Measurements from ENCODE around the gene TUBGCP4. TPM values are rescaled to one million over a fixed set of nuclear protein-coding genes. Genes with fewer than 3 reads are reported as not detected.

TUBGCP4 gene
- total and polyA plus RNA-seq, 3 donors from 2014 or later, result 13.3 to 20.5 (median 18.0) TPM

DNA sequence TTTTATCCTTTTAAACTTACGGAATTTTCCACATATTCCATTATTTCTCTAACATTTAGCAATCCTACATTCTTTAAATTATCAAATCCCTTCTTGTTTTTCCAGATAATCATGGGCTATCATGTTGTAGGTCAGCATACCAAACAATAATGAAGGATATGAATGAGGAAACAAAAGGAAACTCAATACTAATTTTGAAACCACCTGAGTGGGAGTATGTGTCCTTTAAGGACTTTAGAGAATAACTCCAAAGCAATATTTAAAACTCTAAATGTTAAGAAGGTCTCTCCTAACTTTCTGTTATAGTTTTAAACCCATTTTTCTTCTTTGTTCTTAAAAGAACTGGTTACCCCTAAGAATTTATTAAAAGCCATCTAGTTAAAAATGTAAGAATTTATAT lies 79.1 kb downstream of the TUBGCP4 start:
- Histone ChIP-seq H3K27ac (no peak overlapping the region), H3K4me1 (no peaks in the 10 kb centered on the region), H3K4me3 (no peak overlapping the region), H3K36me3 (ENCODE audit: low read depth, missing control alignments) (no peaks in the 10 kb centered on the region), H3K9me3 (no peaks in the 10 kb centered on the region), H3K27me3 (no peaks in the 10 kb centered on the region)
- intact Hi-C loops (cut with DNase I; ENCODE audit: low total_unique reads), result no loop called here
- no peak for DNase-seq
- 91 to 92% methylated on average over 1 of the region's 1 CpG for WGBS, 2 donors
- TF ChIP-seq, protein P1, sequence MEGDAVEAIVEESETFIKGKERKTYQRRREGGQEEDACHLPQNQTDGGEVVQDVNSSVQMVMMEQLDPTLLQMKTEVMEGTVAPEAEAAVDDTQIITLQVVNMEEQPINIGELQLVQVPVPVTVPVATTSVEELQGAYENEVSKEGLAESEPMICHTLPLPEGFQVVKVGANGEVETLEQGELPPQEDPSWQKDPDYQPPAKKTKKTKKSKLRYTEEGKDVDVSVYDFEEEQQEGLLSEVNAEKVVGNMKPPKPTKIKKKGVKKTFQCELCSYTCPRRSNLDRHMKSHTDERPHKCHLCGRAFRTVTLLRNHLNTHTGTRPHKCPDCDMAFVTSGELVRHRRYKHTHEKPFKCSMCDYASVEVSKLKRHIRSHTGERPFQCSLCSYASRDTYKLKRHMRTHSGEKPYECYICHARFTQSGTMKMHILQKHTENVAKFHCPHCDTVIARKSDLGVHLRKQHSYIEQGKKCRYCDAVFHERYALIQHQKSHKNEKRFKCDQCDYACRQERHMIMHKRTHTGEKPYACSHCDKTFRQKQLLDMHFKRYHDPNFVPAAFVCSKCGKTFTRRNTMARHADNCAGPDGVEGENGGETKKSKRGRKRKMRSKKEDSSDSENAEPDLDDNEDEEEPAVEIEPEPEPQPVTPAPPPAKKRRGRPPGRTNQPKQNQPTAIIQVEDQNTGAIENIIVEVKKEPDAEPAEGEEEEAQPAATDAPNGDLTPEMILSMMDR (IDR thresholded peaks at IDR 0.05), result no peak
- no peak for TF ChIP-seq POLR2A (IDR thresholded peaks at IDR 0.05)

Other genes with a start within 250 kb of the TUBGCP4 start
- 10 to 100 TPM; 22.8 to 29.0 TPM for gene TMEM62, start 237.5 kb upstream of the TUBGCP4 start, total RNA-seq
- gene TMEM62, start 237.5 kb upstream of the TUBGCP4 start, polyA plus RNA-seq (ENCODE audit: insufficient read depth, low read depth, low replicate concordance), result 8.3 TPM
- 10 to 100 TPM; 63.7 to 83.6 TPM for gene CCNDBP1, start 185.7 kb upstream of the TUBGCP4 start, total RNA-seq
- 60.5 TPM for gene CCNDBP1, start 185.7 kb upstream of the TUBGCP4 start, polyA plus RNA-seq (ENCODE audit: insufficient read depth, low read depth, low replicate concordance)
- gene EPB42, start 150.1 kb upstream of the TUBGCP4 start, total RNA-seq, result 1 to 10 TPM; 6.8 to 7.5 TPM
- gene EPB42, start 150.1 kb upstream of the TUBGCP4 start, polyA plus RNA-seq (ENCODE audit: insufficient read depth, low read depth, low replicate concordance), result 3.6 TPM
- 1 to 10 TPM in 1 of 2 donors, under 1 TPM in 1; 0.43 to 2.1 TPM for gene TGM5, start 104.2 kb upstream of the TUBGCP4 start, total RNA-seq
- gene TGM5, start 104.2 kb upstream of the TUBGCP4 start, polyA plus RNA-seq (ENCODE audit: insufficient read depth, low read depth, low replicate concordance), result 0.24 TPM
- gene TGM7, start 68.8 kb upstream of the TUBGCP4 start, total RNA-seq, result under 1 TPM; 0.37 to 0.63 TPM
- gene TGM7, start 68.8 kb upstream of the TUBGCP4 start, polyA plus RNA-seq (ENCODE audit: insufficient read depth, low read depth, low replicate concordance), result 2.0 TPM
- 1 to 10 TPM; 5.2 to 6.4 TPM for gene LCMT2, start 40.5 kb upstream of the TUBGCP4 start, total RNA-seq
- gene LCMT2, start 40.5 kb upstream of the TUBGCP4 start, polyA plus RNA-seq (ENCODE audit: insufficient read depth, low read depth, low replicate concordance), result 9.1 TPM
- gene ZSCAN29, start 58 bp upstream of the TUBGCP4 start, total RNA-seq, result 10 to 100 TPM; 25.3 to 42.8 TPM
- 62.5 TPM for gene ZSCAN29, start 58 bp upstream of the TUBGCP4 start, polyA plus RNA-seq (ENCODE audit: insufficient read depth, low read depth, low replicate concordance)
- 100 to 1,000 TPM; 112 to 133 TPM for gene TP53BP1, start 122.1 kb downstream of the TUBGCP4 start, total RNA-seq
- gene TP53BP1, start 122.1 kb downstream of the TUBGCP4 start, polyA plus RNA-seq (ENCODE audit: insufficient read depth, low read depth, low replicate concordance), result 50.0 TPM
- 10 to 100 TPM; 17.7 to 19.1 TPM for gene MAP1A, start 146.5 kb downstream of the TUBGCP4 start, total RNA-seq
- gene MAP1A, start 146.5 kb downstream of the TUBGCP4 start, polyA plus RNA-seq (ENCODE audit: insufficient read depth, low read depth, low replicate concordance), result 11.4 TPM
- 100 to 1,000 TPM; 138 to 165 TPM for gene PPIP5K1, start 219.1 kb downstream of the TUBGCP4 start, total RNA-seq
- gene PPIP5K1, start 219.1 kb downstream of the TUBGCP4 start, polyA plus RNA-seq (ENCODE audit: insufficient read depth, low read depth, low replicate concordance), result 44.9 TPM
- gene CKMT1B, start 222.9 kb downstream of the TUBGCP4 start, total RNA-seq, result under 1 TPM in 1 of 2 donors, not detected in 1; 0.56 TPM
- gene CKMT1B, start 222.9 kb downstream of the TUBGCP4 start, polyA plus RNA-seq (ENCODE audit: insufficient read depth, low read depth, low replicate concordance), result 0.57 TPM
- 10 to 100 TPM; 10.1 to 20.1 TPM for gene STRC, start 247.7 kb downstream of the TUBGCP4 start, total RNA-seq
- 10.6 TPM for gene STRC, start 247.7 kb downstream of the TUBGCP4 start, polyA plus RNA-seq (ENCODE audit: insufficient read depth, low read depth, low replicate concordance)

Measured in testis (tissue), 3 donors.